H1 (cell line): Measurements from ENCODE around the gene DPP10.

ENCODE experiments used
- HDAC6 ChIP-seq: IDR thresholded peaks from one replicate; pipeline ENCODE4 v1.7.1; 2012; ENCODE audit warnings: low read depth, mild to moderate bottlenecking, inconsistent platforms, low read length, moderate library complexity
- RAD21 ChIP-seq, 2 experiments: IDR thresholded peaks in 1 of 2; conservative IDR thresholded peaks in 1 of 2; 2 replicates each; pipeline ENCODE4 v1.6.1; 2011; ENCODE audit warnings: low read depth in 2 of 2, low read length in 2 of 2, improper control_type of control experiment in 1 of 2, inconsistent platforms in 1 of 2, mild to moderate bottlenecking in 1 of 2, moderate library complexity in 1 of 2
- SRF ChIP-seq: IDR thresholded peaks from 2 replicates; pipeline ENCODE4 v1.6.1; 2011; ENCODE audit warnings: mild to moderate bottlenecking, low read depth, low read length, moderate library complexity
- TAF1 ChIP-seq: IDR thresholded peaks from 2 replicates; pipeline ENCODE4 v1.6.1; 2011; ENCODE audit warnings: mild to moderate bottlenecking, low read depth, low read length

DNA sequence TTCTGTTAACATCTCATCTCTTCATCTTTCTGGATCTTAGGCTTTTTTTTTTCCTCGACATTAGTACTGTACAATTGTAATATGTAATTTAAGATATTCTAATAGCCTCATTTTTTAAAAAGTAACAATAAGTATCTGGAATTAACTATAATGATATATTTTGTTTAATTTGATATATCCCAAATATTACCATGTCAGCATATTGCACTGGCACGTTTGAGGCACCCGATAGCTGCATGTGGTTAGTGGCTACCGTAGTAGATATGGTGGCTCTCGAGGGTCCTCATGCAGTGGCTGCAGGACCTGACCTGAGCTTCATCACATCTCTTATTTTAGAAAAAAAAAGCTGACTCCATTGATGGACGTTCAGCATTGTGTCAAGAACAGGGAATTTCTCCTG lies 371.9 kb downstream of the DPP10 start:
- TF ChIP-seq HDAC6 (no peak), SRF (no peak), TAF1 (no peak), RAD21 (IDR thresholded peaks at IDR 0.05 in 1 of 2, conservative IDR thresholded peaks at IDR 0.05 in 1 of 2; ENCODE audit: low read depth in 2 of 2, low read length in 2 of 2) (no peak)
